Measurements from ENCODE around the gene MPL.
"Not testable (repeated sequence)": the region's sequence is repeated elsewhere in the genome, so short reads cannot be mapped to it uniquely, and the experiment has no call there.

MPL gene

DNA sequence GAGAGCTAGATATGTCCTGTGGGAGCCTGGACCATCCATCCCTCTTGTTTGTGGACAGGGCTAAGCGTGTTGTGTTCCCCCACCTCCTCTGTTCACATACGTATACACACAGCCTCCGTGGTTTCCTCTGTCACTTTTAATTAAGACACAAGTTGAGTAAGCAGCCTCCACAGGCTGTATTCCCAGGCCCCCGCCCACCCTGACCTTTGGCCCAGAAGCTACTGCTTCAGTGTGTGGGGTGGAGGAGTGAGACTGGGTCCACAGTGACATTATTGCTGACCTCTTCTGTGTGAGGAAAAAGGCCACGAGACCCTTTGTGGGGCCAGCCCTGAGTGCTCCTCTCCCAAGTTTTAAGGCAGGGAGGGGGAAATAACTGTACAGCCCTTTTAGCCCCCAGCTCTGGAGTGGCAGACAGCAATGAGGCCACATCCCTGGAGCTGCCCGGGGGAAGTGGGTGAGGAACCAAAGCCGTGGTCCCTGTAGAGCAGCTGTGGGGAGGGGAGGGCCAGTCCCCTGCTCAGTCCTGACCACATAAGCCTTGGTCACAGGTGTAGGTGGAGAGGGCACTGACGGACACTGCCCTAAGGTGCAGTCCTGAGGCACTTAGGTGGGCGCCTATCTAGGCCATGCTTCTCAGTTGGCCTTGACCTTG, 25.8 kb downstream of the MPL start:
- no peak overlapping the region for H3K27ac ChIP-seq
- H3K9ac ChIP-seq: no peak overlapping the region
- H4K20me1 ChIP-seq: peaks cover 54% of the 10 kb centered on the region
- peaks cover 56% of the 10 kb centered on the region for H3K4me1 ChIP-seq
- H3K36me3 ChIP-seq: peaks cover 65% of the 10 kb centered on the region
- H3K4me2 ChIP-seq: no peak overlapping the region
- H3K4me3 ChIP-seq: no peak overlapping the region
- H3K27me3 ChIP-seq: no peaks in the 10 kb centered on the region
- TF ChIP-seq Cebpa-rat (IDR thresholded peaks at IDR 0.05): no peak
- no peaks in the 10 kb centered on the region for H3K9me3 ChIP-seq

DNA sequence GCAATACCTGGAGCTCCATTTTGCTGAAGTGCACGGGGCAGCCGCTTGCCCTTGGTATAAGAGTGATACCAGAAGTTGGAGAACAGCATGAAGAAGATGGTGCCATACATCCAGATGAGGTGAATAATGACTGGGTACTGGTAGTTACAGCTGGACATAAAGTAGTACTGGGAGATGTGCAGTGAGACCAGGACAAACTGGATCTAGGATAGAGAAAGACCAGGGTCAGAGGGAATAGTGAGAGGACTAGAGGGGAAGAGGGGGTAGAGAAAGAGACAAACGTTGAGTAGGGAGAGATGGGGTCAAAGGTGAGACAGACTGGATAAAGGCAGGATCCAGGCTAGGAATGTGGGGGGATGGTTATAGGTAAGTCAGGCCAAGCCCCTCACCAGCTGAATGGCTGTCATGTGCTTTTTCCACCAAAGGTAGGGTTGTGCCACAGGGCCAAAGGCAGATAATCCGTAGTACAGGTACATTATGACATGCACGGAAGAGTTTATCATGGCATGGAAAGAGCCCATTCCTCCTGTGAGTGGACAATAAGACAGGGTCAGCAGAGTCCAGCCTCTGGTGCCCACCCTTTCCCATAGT, 26.4 kb downstream of the MPL start:
- Histone ChIP-seq H3K36me3 (peaks cover 65% of the 10 kb centered on the region), H3K4me2 (no peak overlapping the region), H3K27me3 (no peaks in the 10 kb centered on the region), H3K27ac (no peak overlapping the region), H4K20me1 (peaks cover 53% of the 10 kb centered on the region), H3K9ac (no peak overlapping the region), H3K4me3 (no peak overlapping the region), H3K4me1 (peaks cover 62% of the 10 kb centered on the region), H3K9me3 (no peaks in the 10 kb centered on the region)
- no peak for TF ChIP-seq Cebpa-rat (IDR thresholded peaks at IDR 0.05)

DNA sequence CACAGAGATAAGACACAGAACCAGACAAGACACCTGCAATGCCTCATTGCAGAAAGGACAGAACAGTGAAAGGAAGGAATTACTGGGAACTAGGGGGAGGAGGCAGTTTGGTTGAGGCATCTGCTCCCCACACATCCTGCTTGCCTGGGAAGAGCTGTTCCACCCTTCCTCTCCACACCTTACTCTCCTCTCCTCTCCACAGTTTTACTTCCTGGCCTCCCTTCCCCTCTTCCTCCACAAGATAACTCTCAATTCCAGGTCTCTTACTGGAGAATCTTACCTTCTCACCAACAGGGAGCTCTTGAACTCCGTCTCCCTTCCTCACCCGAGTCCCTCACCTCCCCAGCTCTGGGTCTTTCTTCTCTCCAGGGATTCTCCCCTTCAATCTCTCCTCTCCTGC, 28.1 kb downstream of the MPL start:
- H3K36me3 ChIP-seq: peaks cover 54% of the 10 kb centered on the region
- 0 out of 2 replicates have a peak overlapping the region, but pooled peaks have one; percentile 5 for H3K27ac ChIP-seq
- TF ChIP-seq Cebpa-rat (IDR thresholded peaks at IDR 0.05): no peak
- H3K4me3 ChIP-seq: no peak overlapping the region
- peak overlapping the region; percentile 45; the same call in 1 of the 2 replicates for H3K9ac ChIP-seq
- H3K9me3 ChIP-seq: no peaks in the 10 kb centered on the region
- H3K4me1 ChIP-seq: peaks cover 48% of the 10 kb centered on the region
- peak overlapping the region; percentile 95 for H3K4me2 ChIP-seq
- no peaks in the 10 kb centered on the region for H3K27me3 ChIP-seq
- peaks cover 37% of the 10 kb centered on the region for H4K20me1 ChIP-seq

DNA sequence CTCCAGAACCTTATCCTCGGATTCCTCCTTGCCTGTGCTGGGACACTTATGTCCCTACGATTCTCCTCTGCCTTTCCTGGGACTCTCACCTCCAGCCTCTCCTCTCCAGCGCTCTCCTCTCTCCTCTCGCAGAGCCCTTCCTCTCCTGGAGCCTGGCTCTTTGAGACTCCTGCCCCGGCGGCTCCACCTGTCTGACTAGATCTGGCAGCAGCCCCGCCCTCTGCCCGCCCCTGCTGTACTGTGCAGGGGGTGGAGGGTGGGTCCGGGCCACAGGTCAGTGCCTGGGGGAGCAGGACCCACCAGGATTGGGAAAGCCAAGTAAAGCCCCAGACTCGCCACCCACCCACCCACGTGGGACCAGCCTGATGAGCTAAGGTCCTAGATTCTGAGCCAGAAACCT, 28.6 kb downstream of the MPL start:
- TF ChIP-seq Cebpa-rat (IDR thresholded peaks at IDR 0.05): no peak
- H3K27me3 ChIP-seq: no peaks in the 10 kb centered on the region
- peaks cover 49% of the 10 kb centered on the region for H3K36me3 ChIP-seq
- peak overlapping the region; percentile 86; the same call in 1 of the 2 replicates for H3K9ac ChIP-seq
- no peaks in the 10 kb centered on the region for H3K9me3 ChIP-seq
- H4K20me1 ChIP-seq: peaks cover 32% of the 10 kb centered on the region
- H3K4me1 ChIP-seq: peaks cover 43% of the 10 kb centered on the region
- 0 out of 2 replicates have a peak overlapping the region, but pooled peaks have one; percentile 88 for H3K27ac ChIP-seq
- H3K4me2 ChIP-seq: peak overlapping the region; percentile 95
- H3K4me3 ChIP-seq: peak overlapping the region; percentile 79

DNA sequence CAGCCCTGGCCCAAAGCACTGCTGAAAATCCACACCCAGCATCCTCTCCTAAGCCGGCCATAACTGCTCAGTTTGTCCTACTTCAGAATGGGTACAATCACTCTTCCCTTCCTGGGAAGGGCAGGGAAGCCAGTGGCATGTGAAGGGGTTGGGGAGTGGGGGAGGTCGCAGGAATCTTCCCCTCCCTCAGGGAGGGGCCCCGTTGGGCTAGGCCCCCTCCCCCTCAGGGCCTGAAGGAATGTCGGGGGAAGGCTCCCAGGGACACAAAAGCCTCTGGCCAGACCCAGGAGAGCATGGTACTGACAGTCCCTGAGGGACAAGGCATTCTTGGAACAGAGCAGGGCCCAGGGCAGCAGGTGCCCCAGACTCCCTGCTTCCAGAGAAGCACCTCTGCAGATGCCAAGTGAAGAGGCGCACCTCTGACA, 29.0 kb downstream of the MPL start:
- Histone ChIP-seq H3K4me1 (peaks cover 38% of the 10 kb centered on the region), H3K36me3 (peaks cover 44% of the 10 kb centered on the region), H3K27ac (peak overlapping the region; percentile 88), H3K27me3 (no peaks in the 10 kb centered on the region), H3K4me3 (peak overlapping the region; percentile 79), H3K4me2 (peak overlapping the region; percentile 95), H3K9ac (peak overlapping the region; percentile 86), H4K20me1 (peaks cover 28% of the 10 kb centered on the region), H3K9me3 (no peaks in the 10 kb centered on the region)
- TF ChIP-seq Cebpa-rat (IDR thresholded peaks at IDR 0.05): no peak

DNA sequence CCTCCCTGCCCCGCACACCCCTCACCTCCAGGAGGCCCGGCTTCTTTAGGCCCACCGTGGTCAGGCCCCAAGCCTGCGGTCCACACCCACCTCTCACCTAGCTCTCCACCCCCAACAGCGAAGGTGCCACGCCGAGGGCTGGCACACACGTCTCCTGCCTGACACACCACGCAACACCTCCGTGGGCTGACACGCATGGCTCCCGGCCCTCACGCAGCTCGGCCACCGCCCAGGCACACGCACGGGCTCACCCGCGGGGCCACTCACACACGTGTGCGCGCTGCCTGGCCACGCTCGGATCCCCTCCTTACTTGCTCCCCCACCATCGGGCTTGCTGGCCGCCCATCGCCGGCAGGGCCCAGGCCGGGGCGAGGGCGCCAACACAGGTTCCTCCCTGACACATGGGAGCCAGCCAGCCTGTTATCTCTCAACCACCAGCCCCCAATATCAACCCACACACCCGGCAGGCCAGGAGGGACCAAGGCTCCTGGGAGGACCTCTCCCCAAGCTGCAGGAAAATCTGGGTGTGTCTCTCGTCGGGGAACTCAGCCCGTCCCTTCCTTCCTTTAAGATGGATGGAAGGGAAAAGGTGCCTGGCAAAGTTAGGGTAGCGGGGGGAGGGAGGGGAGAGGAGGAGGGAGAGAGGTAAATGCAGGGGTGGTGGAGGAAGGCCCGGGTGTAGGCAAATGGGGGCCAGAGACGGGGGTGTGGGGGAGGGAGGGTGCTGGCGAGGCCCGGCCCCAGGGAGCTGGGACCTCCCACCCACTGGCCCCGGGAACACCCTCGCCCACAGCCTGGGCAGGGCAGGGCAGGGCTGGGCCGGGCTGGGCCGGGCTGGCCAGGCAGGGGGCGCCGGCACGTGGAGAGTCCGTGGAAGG, 29.6 kb downstream of the MPL start:
- Histone ChIP-seq H3K27me3 (no peaks in the 10 kb centered on the region), H3K4me1 (peaks cover 33% of the 10 kb centered on the region), H3K27ac (peak overlapping the region; percentile 88), H3K36me3 (peaks cover 38% of the 10 kb centered on the region), H4K20me1 (peaks cover 22% of the 10 kb centered on the region), H3K4me2 (peak overlapping the region; percentile 95), H3K9ac (peak overlapping the region; percentile 86), H3K9me3 (no peaks in the 10 kb centered on the region), H3K4me3 (peak overlapping the region; percentile 79)
- no peak for TF ChIP-seq Cebpa-rat (IDR thresholded peaks at IDR 0.05)

DNA sequence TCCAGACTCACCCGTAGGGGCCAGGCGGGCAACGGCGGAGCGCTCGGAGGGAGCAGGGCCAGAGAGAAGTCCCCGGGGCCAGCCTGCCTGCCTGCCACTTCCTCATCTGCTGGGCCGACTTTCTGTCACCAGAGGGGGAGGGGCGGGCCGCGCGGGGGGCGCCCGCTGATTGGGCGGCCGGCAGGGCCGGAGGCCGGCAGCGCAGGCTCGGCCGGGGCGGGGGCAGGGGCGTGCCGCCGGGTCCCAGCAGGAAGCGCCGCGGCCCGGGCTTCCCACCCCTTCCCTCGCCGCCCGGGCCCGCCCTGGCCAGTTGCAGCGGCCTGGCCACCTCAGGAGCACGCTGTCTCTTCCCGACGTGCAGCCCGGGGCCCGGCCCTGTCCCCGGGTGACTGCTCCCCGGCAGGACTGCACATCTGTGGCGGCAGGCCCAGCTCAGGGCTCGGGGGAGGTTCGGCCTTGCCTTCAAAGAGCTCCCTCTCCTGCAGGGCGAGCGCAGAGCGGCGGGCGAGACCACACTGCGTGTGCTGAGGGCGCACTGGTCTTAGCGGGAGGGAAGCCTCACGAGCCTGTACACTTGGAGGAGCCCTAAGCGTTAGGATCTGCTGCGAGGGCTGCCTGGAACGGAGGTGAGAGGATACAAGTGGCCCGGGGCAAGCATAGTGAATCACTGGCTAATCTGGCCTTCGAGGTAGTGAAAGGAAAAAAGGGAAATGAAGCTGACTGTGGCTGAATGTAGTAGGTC, 30.5 kb downstream of the MPL start, which contains the start of gene ELOVL1:
ELOVL1 (minus strand) TSS at position 108 of the 742 bp plus-strand sequence. CDS start 2,402 bp downstream, outside the sequence.
- H3K4me2 ChIP-seq: peak within 1 kb of the TSS; percentile 95
- peak within 1 kb of the TSS; percentile 88 for H3K27ac ChIP-seq
- peak within 1 kb of the TSS; percentile 79 for H3K4me3 ChIP-seq
- H3K36me3 ChIP-seq: peaks cover 30% of the 10 kb centered on the region
- H3K27me3 ChIP-seq: no peaks in the 10 kb centered on the region
- peak within 1 kb of the TSS; percentile 86 for H3K9ac ChIP-seq
- peaks cover 18% of the 10 kb centered on the region for H4K20me1 ChIP-seq
- peaks cover 33% of the 10 kb centered on the region for H3K4me1 ChIP-seq
- no peaks in the 10 kb centered on the region for H3K9me3 ChIP-seq
- no peak for TF ChIP-seq Cebpa-rat (IDR thresholded peaks at IDR 0.05)

DNA sequence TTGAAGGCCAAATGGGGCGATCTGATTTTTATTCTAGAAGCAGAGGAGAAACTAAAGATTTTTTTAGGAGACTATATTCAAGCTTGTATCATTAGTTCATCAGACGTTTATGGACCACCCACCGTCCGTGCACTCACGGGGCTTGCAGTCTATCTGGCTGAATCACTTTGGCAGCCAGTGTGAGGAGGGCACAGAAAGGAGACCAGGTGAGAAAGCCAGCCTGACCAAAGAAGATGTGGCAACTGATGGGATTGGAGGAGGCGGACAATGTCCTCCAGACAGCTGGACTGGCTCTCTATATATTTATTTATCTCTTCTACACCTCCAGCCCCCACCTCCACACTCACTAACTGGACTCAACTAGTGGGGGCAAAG, 31.0 kb downstream of the MPL start:
- peaks cover 24% of the 10 kb centered on the region for H3K36me3 ChIP-seq
- H3K4me2 ChIP-seq: peak overlapping the region; percentile 75
- H3K4me1 ChIP-seq: peaks cover 30% of the 10 kb centered on the region
- peak overlapping the region; percentile 79 for H3K4me3 ChIP-seq
- TF ChIP-seq Cebpa-rat (IDR thresholded peaks at IDR 0.05): no peak
- H4K20me1 ChIP-seq: peaks cover 16% of the 10 kb centered on the region
- H3K9me3 ChIP-seq: no peaks in the 10 kb centered on the region
- H3K27me3 ChIP-seq: no peaks in the 10 kb centered on the region
- H3K9ac ChIP-seq: peak overlapping the region; percentile 86
- peak overlapping the region; percentile 88 for H3K27ac ChIP-seq

DNA sequence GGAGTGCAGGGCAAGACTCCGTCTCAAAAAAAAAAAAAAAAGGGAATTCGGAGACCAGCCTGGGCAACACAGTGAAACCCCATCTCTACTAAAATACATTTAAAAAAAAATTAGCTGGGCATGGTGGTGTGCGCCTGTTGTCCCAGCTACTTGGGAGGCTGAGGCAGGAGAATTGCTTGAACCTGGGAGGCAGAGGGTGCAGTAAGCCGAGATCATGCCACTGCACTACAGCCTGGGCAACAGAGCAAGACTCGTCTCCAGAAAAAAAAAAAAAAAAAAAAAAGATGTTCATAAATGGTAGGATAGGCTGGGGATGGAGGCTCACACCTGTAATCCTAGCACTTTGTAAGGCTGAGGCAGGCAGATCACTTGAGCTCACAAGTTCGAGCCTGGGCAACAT, 32.2 kb downstream of the MPL start:
- H3K9ac ChIP-seq, H3K4me2 ChIP-seq: not testable (repeated sequence)

More for the DNA sequence above, 32.2 kb downstream of the MPL start:
- Histone ChIP-seq H4K20me1 (peaks cover 16% of the 10 kb centered on the region), H3K4me1 (peaks cover 28% of the 10 kb centered on the region), H3K36me3 (peaks cover 13% of the 10 kb centered on the region)
- not testable (repeated sequence) for H3K27me3 ChIP-seq, H3K9me3 ChIP-seq, H3K27ac ChIP-seq, H3K4me3 ChIP-seq

Data from BLaER1 (cell line).